Mucosa of gallbladder (tissue), 1 donor: ENCODE results near the gene DISC1. TPM values are rescaled to one million over a fixed set of nuclear protein-coding genes. Genes with fewer than 3 reads are reported as not detected.

Experiments used
- DNase-seq: peaks from one replicate; pipeline ENCODE4 v3.0.0-alpha.2; 2020; ENCODE audit warnings: low spot score
- total RNA-seq: library from RNA; stranded (reverse); gene quantifications from one replicate; pipeline ENCODE4 v1.2.1, GENCODE V29; 2021
- donor health status: DM: no; HTN: no; CAD: no.

Gene DISC1
- total RNA-seq, 1 donor from 2014 or later: 10.8 TPM

DNA sequence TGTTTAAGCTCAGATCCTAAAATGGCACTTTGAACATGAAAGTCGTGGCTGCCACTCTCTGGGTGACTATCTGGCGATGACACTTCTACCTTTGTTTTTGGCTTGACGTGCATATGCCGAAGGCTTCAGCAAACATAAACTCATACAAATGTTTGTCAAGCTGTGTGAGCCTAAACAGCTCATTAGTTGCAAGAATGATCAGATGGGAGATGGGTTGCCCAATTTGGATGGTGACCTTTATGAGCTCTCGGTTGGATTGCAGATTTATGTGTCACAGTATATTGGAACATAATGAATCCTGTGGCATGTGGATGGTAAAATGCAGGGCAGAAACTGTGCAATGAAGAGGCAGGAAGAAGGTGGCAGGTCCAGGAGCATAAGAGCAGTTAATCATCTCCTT, 229.3 kb downstream of the DISC1 start:
- no peak for DNase-seq

DNA sequence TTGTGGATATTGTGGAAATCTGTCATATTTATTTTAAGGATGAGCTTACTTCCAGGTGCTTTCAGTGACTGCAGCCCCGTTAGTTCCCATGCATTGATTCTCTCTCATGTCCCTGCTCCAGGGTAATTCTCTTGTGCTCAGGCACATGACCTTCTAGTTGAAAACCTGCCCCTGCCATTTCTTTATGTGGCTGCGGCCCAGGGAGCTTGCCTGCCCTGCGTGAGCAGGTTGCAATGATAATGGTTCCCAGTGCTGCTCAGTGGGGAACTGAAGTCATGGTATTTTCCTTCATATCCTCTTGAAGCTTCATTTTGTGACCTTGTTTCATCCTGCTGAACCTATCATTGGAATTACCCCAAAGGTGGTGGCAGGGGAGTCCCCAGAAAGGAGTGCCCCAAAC, 229.8 kb downstream of the DISC1 start:
- no peak for DNase-seq

DNA sequence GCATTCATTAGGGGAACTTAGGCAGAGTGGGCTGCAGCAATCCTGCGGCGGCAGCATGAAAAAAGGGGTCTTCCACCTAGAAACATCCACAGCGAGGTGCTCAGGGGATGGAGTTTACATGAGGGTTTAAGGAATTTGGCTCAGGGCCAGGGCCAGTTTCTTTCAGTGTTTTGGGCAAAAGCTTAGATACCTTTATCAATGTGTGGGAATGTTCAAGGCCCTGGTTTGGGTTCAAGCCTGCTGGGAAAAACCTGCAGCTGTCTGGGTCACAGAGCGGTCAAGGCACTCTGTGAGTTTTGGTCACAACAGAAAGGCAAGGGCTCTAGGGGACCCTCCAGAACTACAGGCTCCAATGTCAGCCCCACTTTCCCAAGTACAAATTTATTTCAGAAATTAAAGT, 230.3 kb downstream of the DISC1 start:
- DNase-seq: no peak

DNA sequence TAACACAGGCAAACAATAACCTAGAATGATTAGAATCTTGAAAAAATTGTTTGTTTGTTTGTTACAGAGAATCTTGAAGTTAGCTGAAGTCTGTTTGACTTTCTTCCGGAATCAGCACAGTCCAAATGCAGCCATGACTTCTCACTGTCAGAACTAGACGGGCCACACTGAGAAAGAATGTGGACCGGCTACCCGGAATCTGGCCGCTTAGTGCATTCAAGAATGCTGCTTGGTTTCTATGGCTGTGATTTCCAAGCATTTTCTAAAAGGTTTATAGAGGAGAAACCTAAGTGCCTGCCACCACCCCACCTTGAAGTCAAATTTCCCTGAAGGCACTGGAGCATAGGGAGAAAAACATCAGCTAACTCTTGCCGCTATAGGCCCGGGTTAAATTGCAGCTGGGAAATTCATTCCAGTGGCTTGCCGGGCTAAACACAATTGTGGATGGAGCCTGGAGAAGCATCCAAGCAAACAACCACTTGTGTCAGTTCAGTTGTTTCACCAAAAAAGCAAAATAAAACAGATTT, 231.1 kb downstream of the DISC1 start:
- no peak for DNase-seq

DNA sequence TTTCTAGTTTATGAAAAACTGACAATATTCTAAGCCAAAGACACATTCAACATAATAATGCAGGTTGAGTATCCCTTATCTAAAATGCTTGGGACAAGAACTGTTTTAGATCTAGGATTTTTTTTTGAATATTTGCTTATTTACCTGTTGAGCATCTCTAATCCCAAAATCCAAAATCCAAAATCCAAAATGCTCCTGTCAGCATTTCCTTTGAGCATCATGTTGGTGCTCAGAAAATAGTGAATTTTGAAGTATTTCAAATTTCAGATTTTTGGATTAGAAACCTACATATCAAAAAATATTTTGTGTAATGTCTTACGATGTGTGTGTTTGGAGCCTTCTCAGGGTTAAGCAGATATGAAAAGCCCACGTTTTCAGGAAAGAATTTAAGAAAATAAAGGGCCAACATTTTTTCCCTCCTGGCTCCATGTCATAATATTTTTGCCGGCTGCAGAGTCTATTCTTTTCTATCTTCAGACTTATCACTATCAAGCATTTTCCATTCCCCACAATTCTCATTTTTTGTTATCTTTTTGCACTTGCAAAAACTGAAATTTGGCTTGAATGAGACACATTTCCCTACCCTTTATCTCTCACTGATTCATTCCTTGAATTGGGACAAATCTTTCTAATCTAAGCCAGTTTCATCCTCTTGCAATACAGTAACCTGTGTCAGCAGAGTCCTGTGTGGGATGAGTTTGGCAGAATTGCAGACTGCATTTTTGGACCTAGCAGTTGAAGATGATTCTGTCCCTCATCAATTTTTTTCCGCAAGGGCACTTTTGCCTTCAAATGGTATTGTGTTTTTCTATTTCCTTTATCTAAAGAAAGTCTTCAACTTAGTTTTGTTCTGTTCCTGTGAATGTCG, 233.9 kb downstream of the DISC1 start:
- DNase-seq: no peak

DNA sequence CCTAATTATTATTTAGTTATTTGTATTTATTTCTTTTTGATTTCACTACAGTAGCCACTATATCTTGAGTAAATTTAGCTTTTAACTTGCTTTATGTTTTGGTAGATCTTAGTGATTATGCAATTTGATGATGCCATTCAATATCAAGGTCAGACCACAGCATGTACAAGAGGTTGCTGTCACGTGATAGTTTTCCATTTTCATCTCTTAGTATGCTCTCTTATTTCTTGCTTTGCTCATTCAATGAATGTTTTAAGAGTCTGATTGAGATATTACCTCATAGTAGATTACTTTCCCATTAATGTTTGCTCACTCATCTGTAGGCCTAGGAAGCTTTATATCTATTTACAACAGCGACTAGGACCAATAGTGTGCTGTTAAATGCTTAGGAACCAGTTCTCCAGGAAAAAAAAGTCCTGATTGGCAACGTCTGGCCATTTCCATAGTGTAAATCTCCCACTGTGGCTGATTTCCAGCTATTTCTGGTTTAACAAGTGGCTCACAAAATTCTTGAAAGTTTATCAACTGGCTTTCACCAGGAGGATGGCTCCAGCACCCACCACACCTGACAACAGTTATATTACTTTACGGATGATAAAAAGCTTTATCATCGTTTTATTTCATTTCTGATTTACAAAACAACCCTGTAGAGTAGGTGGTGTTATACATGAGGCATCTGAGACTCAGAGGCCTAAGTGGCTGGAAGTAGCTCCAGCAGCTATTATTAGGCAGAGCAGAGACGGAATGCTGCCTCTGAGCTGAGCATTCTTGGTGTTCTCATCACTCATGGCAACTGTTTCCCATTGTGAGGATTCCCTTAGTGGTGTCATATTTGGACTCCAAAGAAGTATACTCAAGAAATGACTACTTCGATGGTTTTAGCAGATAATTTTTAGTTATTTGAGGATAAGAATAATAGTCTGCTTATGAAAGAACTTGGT, 235.2 kb downstream of the DISC1 start:
- DNase-seq: no peak

DNA sequence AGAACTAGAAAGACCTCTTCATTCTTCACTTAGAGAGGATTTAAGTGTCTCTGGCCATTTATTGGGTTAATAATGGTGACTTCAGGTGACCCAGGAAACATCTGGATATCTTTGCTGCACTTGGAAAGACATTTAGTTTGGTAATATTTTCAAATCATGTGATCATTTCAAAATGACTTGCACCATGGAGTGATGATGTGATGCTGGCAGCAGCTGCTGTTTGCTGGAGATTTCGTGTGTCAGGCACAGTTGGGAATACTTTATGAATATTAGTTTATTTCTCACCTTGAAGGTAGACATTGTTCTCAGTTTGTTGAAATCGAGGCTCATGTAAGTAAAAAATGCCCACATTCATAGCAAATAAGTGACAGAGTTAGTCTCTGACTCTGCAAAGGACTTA, 236.0 kb downstream of the DISC1 start:
- DNase-seq: no peak

DNA sequence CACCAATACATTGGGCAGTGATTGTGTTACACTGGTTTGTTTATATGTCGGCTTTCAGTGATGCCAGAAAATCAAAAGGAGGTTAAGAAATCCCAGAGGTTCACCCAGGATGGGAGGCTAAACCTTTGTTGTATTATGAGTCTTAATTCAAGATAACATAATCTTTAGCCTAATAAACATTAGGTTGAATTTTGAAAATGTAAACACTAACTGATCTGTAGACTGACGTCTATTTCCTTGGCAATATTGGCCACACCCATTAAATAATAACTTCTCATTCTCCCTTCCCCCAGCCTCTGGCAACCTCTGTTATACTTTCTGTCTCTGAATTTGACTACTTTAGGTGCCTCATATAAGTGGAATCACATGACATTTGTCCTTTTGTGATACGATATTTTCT, 238.7 kb downstream of the DISC1 start:
- DNase-seq: no peak

DNA sequence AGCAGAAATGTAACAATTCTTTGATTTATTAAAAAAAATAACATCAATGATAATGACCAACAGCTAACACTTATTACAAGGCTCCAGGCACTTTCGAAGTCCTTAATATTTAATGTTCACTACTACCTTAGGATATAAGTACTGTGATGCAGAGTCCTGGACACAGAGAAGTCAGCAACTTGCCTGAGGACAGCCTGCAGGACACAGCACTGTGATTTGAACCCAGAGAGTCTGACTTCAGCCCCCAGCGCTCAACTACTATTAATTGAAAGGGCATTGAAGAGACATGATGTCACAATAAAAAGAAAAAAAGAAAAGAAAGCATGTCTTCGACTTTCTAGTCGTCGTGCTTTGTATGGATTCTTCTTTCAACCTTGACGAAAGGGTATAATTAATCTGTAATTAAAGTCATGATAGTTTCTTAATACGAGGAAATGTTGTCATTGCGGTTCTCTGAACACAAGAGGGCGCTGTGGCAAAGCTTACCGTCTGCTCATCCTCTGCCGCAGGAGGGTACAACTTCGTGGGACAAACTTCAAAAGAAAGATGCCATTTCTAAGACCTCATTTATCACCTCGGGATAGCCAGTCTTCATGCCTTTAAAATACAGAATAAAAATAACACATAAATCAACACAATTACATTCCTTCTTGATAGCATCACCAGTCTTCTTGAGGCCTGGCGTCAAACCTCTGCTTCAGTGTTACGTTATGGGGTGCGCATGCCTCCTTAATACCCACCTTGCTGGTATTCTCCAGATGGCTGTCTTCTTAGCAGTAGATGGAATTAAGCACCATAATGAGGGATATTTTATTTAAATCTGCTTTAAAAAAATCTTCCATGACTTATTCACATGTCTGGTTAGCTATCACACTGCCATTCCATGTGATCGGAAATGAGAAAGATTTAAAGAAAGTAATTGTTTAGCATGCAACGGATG, 240.1 kb downstream of the DISC1 start:
- peak; percentile 64 for DNase-seq

DNA sequence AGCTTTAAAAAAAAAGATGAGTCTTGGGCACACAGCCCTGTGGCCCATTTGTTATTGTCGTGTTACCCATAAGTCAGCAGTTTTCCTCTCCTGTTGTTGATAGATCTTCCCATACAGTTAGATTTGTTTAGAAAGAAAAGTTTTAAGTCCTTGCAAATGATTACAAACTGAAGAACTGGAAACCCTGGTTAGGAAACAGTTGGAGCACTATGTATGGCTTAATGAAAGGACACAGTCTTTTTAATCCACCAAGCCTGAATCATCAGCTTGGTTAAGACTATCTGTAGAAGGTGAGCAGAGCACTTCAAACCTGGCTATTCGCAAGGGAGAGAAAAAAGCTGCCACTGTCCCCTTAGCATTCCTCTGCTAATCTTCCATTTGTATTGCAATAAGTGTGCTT, 241.0 kb downstream of the DISC1 start:
- no peak for DNase-seq

DNA sequence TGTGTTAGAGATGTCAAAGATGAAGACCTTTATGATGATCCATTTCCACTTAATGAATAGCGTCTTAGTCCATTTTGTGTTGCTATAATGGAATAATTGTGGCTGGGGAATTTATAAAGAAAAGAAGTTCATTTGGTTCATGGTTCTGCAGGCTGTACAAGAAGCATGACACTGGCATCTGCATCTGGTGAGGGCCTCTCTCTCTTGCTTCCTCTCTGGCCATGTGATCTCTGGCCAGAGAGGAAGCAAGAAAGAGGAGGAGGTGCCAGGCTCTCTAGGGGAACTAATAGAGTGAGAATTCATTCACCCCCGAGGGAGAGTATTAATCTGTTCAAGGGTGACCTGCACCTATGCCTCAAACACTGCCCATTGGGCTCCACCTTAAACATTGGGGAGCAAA, 242.8 kb downstream of the DISC1 start:
- DNase-seq: no peak

DNA sequence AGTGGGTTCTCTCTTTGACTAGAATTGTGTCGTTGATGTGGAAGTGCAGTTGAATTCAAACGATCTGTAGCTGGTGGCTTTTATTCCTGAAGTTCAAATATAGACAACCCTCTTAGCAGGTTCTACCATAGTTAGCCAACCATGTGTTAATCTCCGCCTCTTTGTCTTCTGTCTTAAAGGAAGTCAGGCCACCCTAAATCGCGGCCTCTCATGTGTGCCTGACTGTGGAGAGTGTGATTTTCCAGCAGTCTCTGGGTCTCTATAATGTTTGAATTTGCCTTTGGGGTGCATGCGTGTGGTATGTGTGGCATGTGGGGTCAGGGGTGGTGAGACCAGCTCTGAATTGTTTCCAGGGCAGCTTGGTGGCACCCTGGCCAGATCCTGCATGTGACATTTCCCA, 244.9 kb downstream of the DISC1 start:
- DNase-seq: no peak

DNA sequence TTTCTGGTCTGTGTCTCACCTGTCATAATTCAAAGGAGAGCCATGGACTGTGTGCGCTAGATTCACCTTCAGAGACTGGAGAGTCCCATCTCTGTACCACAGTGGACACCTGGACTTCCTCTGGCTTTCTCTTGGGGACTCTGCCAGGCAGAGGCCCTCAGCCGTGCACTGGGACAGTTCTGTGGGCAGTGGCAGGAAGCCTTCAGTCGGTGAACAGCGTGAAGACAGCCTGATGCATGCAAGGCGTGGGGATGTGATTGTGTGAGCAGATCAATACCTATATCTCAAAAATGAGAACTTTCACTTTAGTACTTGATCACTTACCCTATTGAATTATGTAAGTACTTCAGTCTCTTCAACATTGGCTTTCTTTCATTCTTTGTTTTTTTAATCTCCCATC, 245.3 kb downstream of the DISC1 start:
- no peak for DNase-seq

DNA sequence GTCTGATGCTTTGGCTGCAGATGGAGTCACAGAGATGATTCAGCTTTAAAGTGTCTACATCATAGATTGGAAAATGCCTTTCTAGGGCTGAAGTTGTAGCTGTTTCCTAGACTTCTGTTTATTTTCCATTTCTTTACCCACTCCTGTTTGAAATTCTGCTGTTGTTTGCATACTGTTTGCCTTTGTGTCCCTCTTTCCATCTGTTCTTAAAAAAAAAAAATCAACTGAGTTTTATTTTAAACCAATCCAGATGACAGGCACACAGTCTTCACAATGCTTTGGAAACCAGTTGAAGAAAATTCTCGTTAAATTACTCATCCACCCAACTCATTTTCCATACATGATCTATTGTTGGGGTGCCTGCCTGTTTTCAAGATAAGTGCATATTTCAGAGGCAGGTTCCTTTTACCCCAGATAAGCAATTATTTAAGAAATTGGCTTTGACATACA, 245.9 kb downstream of the DISC1 start:
- DNase-seq: no peak

DNA sequence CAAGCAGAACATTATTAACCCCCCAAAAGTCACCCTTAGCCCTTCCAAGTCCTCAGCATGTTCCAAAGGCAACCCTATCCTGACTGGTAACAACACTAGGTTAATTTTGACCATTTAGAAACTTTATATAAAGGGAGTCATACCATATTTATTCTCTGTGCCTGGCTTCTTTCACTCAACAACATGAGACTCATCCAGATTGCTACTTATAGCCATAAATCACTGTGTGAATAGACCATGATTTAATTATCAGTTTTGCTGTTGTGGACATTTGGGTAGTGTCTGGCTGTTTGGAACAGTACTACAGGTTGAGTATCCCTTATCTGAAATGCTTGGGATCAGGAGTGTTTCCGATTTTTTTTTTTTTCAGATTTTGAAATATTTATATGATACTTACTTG, 252.1 kb downstream of the DISC1 start:
- DNase-seq: no peak

DNA sequence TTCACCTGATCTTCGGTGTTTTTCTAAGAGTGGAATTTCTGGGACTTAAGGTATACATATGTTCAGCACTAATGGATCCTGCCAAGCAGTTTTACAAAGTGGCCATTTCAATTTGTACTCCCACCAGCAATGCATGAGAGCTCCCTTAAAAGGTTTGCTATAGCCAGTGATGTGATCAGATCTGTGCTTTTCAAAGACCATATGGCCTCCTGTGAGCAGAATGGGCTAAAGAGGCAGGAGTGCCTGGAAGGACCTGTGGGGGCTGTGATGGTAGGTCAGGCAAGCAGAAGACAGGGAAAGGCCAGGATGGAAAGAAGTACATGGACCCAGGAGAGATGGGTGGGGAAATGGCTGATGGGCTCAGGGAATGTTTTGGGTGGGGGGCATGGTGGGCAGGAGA, 252.7 kb downstream of the DISC1 start:
- no peak for DNase-seq

DNA sequence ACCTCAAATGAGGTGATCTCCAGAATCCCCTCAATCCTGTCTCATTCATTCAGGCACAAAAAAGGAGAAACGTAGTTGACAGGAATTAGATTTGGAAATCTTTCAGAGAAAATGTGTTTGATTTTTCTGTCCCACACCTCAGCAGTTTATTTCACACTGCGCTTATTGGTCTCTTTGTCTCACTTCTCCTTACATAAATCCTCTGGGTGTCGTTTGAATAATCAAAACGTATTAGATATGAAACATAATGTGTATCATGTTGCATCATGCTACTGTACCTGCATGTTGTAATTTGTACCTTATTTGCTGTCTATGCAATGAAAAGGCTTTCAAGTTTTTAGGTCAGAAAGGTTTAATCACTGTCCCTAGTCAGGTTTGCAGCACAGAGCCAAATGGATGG, 255.7 kb downstream of the DISC1 start:
- no peak for DNase-seq

DNA sequence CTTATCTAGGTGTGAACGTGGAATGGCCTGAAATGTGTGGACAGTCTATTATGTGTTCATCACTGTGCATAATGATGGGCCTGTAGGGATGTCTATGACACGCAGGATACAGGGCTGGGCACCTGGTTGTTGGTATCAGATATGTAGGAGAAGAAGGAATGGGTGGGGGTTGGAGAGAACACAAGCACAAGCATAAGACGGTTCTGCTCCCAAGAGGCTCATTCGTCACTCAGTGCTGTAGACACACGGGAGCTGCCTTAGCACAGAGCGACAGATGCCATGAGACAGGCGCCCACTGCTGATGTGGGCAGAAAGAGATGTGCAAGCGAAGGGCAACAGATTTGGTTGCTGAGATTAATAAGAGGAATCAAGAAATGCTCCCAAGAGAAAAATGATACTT, 256.2 kb downstream of the DISC1 start:
- DNase-seq: no peak

DNA sequence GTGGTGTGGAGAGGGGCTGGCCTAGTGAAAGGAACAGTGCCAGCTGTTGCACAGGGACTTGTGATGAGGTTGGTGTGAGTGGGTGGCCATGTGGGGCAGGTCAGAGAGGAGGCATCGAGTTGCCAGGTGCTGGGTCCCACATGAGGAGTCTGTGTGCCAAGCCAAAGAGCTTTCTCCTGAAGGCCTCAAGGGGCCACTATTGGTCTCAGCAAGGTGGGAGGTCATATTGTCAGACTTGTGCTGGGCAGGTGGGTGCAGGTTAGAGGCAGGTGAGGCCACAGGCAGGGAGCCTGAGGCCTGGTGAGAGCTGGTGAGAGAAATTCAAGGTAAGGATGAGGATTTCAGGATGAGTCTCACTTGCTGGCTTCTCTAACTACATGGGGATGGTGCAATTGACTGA, 256.8 kb downstream of the DISC1 start:
- no peak for DNase-seq

DNA sequence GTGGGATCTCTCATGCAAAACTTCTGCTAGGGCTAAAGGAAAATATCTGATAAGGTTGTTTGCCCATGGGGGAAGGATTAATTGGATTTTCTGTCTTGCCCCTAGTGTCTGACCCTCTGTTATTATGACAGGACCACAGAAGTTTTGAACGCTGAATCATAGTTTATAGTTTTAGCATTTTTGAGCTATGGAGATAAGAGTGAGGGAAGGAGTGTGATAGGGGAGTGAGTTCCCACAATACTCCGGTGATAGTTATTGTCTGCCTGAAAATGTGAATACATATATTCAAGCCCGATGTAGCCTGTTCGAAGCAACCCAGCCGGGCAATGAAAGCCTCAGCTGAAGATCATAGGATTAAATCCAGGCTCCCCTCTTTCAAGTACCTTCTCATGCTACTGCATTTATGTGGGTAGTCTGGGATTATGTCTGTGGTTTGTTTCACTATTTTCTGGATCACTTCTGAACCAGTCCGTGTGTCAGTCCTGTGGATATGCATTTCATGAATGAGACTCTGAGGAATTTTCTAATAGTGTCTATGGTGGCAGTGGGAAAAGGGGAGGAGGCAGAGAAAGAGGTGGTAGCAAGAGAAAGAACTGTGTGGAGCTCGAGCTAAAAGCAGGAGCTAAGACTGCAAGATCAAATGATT, 258.7 kb downstream of the DISC1 start:
- no peak for DNase-seq

DNA sequence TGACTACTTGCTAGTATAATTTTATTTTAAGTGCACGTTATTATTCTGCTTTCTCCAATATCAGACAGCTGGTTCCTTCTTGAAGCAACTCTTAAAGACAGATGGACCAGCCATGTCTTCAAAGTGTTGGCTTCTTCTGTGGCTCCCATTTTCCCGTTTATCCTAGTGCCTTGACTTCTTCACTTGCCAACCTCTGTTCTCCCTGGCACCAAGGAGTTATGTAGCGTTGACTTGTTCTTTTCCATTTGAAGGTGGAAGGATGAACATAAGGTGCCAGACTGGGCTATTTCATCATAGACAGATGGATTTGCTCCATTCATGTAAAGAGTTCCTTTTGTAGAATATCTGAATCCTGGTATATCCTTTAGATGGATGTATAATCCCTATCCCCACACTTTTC, 260.6 kb downstream of the DISC1 start:
- DNase-seq: no peak
